Right lobe of liver (tissue), 6 donors: ENCODE measurements around the gene AMER1. TPM values are rescaled to one million over a fixed set of nuclear protein-coding genes. Genes with fewer than 3 reads are reported as not detected.

ENCODE experiments used
- ATAC-seq, 4 donors: fragments of 200-7000 bp; cut with Tn5 transposase; one replicate each; pipeline ENCODE4 v1.9.1; 2020; ENCODE audit warnings: mild to moderate bottlenecking in 4 of 4, moderate library complexity in 4 of 4
- DNase-seq, 3 donors: peaks; one replicate each; pipeline ENCODE4 v3.0.0-alpha.2; 2020
- H3K27ac ChIP-seq, 3 donors: fragments of 200-600 bp; one replicate each; pipeline ENCODE4 v1.8.0; 2022
- H3K27me3 ChIP-seq, 2 donors: fragments of 200-600 bp; one replicate each; pipeline ENCODE4 v1.8.0; 2022
- H3K36me3 ChIP-seq, 4 donors: fragments of 200-600 bp; sonication (generic) in 1 of 4; one replicate each; pipeline versions ENCODE4 v1.5.1 to v1.8.0; 2017 to 2022; ENCODE audit warnings: control low read depth in 1 of 4
- H3K4me1 ChIP-seq, 4 donors: fragments of 200-600 bp; sonication (generic) in 1 of 4; one replicate each; pipeline versions ENCODE4 v1.5.1 to v1.8.0; 2017 to 2022; ENCODE audit warnings: control low read depth in 1 of 4
- H3K4me3 ChIP-seq, 3 donors: fragments of 200-600 bp; one replicate each; pipeline ENCODE4 v1.8.0; 2022
- H3K9me3 ChIP-seq, 4 donors: fragments of 200-600 bp; sonication (generic) in 1 of 4; one replicate each; pipeline versions ENCODE4 v1.5.1 to v1.8.0; 2017 to 2022; ENCODE audit warnings: control low read depth in 1 of 4
- POLR2A ChIP-seq: fragments of 450-650 bp; IDR thresholded peaks from one replicate; pipeline ENCODE4 v1.6.1; 2017; ENCODE audit warnings: antibody characterized with exemption, mild to moderate bottlenecking
- WGBS: methylation state at CpG from one replicate; pipeline ENCODE4 v1.1.6; 2018; ENCODE audit warnings: low coverage, low lambda C conversion rate; ENCODE audit not compliant: insufficient coverage; ENCODE audit errors: missing lambda C conversion rate; 5-methylcytosine and 5-hydroxymethylcytosine counted together
- intact Hi-C, 2 donors: fragments of 100-400 bp; cut with DNase I; formaldehyde crosslinking; loops; one replicate each; pipeline versions ENCODE4 v1.11.2 to v1.14.1; 2022
- total RNA-seq, 6 experiments: library from RNA; depleted of rRNA in 2 of 6; stranded (reverse); fragments of >200 nt in 2 of 6; fragmentation: NEBNext Ultra II Directional in 3 of 6; extraction: Animal tissue kit (Norgen Biotek cat#: 25700) in 3 of 6; gene quantifications; one replicate each; pipeline versions ENCODE4 v1.1.0 to v1.2.4, GENCODE V29; 2016 to 2023
- TF ChIP-seq, protein P1 (sequence below), 4 donors: fragments of 200-600 bp in 3 of 4; fragments of 450-650 bp in 1 of 4; IDR thresholded peaks; one replicate each; pipeline versions ENCODE4 v1.5.1 to v1.8.0; 2016 to 2022; ENCODE audit warnings: antibody characterized with exemption in 4 of 4, mild to moderate bottlenecking in 2 of 4
- donor health status: DM: no; HTN: yes; CAD: no.
- donor health status: DM: no; HTN: no; CAD: no.
- donor health status: DM: no; HTN: no; CAD: no.
- donor health status: DM: no; HTN: yes; CAD: no.
- donor health status: DM: no; HTN: yes; CAD: no.

The AMER1 gene
- total RNA-seq, 6 experiments from 2014 or later, result 1.6 to 4.9 (median 2.6) TPM

GRCh38 chrX:64204252-64204651, 1.3 kb downstream of the AMER1 start:
- H3K36me3 ChIP-seq, result no peaks in the 10 kb centered on the region
- ATAC-seq, result peak; percentile 11 to 65 (median 34)
- TF ChIP-seq POLR2A, result no peak
- TF ChIP-seq, protein P1, sequence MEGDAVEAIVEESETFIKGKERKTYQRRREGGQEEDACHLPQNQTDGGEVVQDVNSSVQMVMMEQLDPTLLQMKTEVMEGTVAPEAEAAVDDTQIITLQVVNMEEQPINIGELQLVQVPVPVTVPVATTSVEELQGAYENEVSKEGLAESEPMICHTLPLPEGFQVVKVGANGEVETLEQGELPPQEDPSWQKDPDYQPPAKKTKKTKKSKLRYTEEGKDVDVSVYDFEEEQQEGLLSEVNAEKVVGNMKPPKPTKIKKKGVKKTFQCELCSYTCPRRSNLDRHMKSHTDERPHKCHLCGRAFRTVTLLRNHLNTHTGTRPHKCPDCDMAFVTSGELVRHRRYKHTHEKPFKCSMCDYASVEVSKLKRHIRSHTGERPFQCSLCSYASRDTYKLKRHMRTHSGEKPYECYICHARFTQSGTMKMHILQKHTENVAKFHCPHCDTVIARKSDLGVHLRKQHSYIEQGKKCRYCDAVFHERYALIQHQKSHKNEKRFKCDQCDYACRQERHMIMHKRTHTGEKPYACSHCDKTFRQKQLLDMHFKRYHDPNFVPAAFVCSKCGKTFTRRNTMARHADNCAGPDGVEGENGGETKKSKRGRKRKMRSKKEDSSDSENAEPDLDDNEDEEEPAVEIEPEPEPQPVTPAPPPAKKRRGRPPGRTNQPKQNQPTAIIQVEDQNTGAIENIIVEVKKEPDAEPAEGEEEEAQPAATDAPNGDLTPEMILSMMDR (IDR thresholded peaks at IDR 0.05), result no peak
- peaks cover 0 to 17% (median 0%) of the 10 kb centered on the region in 4 donors for H3K4me1 ChIP-seq
- intact Hi-C loops, result no loop called here
- H3K9me3 ChIP-seq, result no peaks in the 10 kb centered on the region
- peak overlapping the region in 2 of 3 donors; percentile 92 to 93 for H3K27ac ChIP-seq
- WGBS, result 7% methylated on average over 3 of the region's 23 CpGs
- DNase-seq, result peak; percentile 56 to 87 (median 84)
- H3K4me3 ChIP-seq, result peak overlapping the region; percentile 63 to 74 (median 68)
- H3K27me3 ChIP-seq, result no peaks in the 10 kb centered on the region

GRCh38 chrX:64202808-64203325, 2.6 kb downstream of the AMER1 start:
- ATAC-seq (no peak), DNase-seq (no peak)
- no peaks in the 10 kb centered on the region for H3K36me3 ChIP-seq
- H3K4me1 ChIP-seq, result peaks cover 0 to 21% (median 0%) of the 10 kb centered on the region in 4 donors
- peak overlapping the region in 2 of 3 donors; percentile 70 to 93 for H3K27ac ChIP-seq
- no peak overlapping the region for H3K4me3 ChIP-seq
- H3K9me3 ChIP-seq, result no peaks in the 10 kb centered on the region
- 83% methylated on average over 2 of the region's 2 CpGs for WGBS
- TF ChIP-seq, protein P1 (IDR thresholded peaks at IDR 0.05), result no peak
- H3K27me3 ChIP-seq, result no peaks in the 10 kb centered on the region
- intact Hi-C loops, result no loop called here

GRCh38 chrX:64198036-64198435, 7.5 kb downstream of the AMER1 start:
- no peaks in the 10 kb centered on the region for H3K9me3 ChIP-seq
- TF ChIP-seq, protein P1 (IDR thresholded peaks at IDR 0.05), result no peak
- TF ChIP-seq POLR2A, result no peak
- ATAC-seq (peak; percentile 14 to 66 (median 58)), DNase-seq (peak in 1 of 3 donors; percentile 41)
- H3K4me3 ChIP-seq, result no peak overlapping the region
- intact Hi-C loops, result no loop called here
- no peaks in the 10 kb centered on the region for H3K36me3 ChIP-seq
- H3K27ac ChIP-seq, result no peak overlapping the region
- no peaks in the 10 kb centered on the region for H3K27me3 ChIP-seq
- H3K4me1 ChIP-seq, result peaks cover 0 to 5% (median 0%) of the 10 kb centered on the region in 4 donors

DNA sequence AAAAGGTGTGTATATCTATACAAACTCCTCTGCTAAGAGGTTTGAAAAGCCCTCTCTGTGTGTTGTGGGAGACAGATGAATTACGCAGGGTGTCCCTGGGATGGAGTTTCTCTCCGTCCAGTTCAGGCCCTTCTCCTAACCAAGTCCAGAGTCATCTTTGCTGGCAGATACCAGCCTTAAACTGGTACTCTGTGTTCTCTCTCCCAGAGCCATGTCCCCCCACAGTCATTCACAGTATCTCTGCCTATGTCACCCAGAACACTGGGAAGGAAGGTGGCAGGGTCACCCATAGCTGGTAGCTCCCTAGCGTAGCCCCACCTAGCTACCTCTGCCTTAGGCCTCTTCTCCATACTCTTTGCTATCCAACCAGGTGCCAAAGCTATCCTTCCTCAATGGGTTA, 8.9 kb downstream of the AMER1 start:
- intact Hi-C loops, result no loop called here
- WGBS, result no CpG with 5 or more reads among the region's 3 CpGs
- no peak overlapping the region for H3K4me3 ChIP-seq
- no peak for TF ChIP-seq POLR2A
- TF ChIP-seq, protein P1 (IDR thresholded peaks at IDR 0.05), result no peak
- H3K36me3 ChIP-seq, result no peaks in the 10 kb centered on the region
- H3K27ac ChIP-seq, result no peak overlapping the region
- no peaks in the 10 kb centered on the region for H3K9me3 ChIP-seq
- peaks cover 0 to 5% (median 0%) of the 10 kb centered on the region in 4 donors for H3K4me1 ChIP-seq
- ATAC-seq (no peak), DNase-seq (no peak)
- H3K27me3 ChIP-seq, result no peaks in the 10 kb centered on the region

GRCh38 chrX:64195862-64196261, 9.6 kb downstream of the AMER1 start:
- TF ChIP-seq POLR2A, result no peak
- TF ChIP-seq, protein P1 (IDR thresholded peaks at IDR 0.05), result no peak
- no peak for DNase-seq
- H3K27ac ChIP-seq, result no peak overlapping the region
- H3K4me3 ChIP-seq, result no peak overlapping the region
- H3K36me3 ChIP-seq, result no peaks in the 10 kb centered on the region
- 38% methylated on average over 1 of the region's 1 CpG for WGBS
- H3K27me3 ChIP-seq, result no peaks in the 10 kb centered on the region
- intact Hi-C loops, result no loop called here
- peaks cover 0 to 5% (median 0%) of the 10 kb centered on the region in 4 donors for H3K4me1 ChIP-seq
- no peaks in the 10 kb centered on the region for H3K9me3 ChIP-seq
- no peak for ATAC-seq
